ENCODE results near the gene CELA2A.

DNA sequence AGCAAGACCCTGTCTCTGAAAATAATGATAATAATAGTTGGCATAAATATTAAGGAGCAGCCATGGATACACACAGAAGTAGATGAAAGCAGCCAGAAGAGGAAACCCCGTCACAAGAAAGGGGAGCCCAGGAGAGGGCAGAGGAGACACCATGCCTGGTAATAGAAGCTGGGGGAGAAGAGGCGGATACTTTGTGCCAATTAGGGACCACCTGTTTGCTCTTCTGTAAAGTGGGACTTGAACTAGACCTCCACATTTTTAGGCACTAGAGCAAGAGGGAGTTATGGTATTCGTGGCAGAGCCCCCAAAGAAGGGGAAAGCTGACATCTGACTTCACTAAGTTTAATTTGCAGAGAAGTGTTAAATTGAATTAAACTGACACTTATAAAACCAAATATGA, 31.8 kb downstream of the CELA2A start:
- TF ChIP-seq, protein P1, sequence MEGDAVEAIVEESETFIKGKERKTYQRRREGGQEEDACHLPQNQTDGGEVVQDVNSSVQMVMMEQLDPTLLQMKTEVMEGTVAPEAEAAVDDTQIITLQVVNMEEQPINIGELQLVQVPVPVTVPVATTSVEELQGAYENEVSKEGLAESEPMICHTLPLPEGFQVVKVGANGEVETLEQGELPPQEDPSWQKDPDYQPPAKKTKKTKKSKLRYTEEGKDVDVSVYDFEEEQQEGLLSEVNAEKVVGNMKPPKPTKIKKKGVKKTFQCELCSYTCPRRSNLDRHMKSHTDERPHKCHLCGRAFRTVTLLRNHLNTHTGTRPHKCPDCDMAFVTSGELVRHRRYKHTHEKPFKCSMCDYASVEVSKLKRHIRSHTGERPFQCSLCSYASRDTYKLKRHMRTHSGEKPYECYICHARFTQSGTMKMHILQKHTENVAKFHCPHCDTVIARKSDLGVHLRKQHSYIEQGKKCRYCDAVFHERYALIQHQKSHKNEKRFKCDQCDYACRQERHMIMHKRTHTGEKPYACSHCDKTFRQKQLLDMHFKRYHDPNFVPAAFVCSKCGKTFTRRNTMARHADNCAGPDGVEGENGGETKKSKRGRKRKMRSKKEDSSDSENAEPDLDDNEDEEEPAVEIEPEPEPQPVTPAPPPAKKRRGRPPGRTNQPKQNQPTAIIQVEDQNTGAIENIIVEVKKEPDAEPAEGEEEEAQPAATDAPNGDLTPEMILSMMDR (conservative IDR thresholded peaks at IDR 0.05; ENCODE audit: low read length): no peak
- no peak for TF ChIP-seq EZH2phosphoT487 (IDR thresholded peaks at IDR 0.05; ENCODE audit: borderline replicate concordance, low read depth, low read length)
